Keratinocyte (primary cell): ENCODE measurements around the gene NAPB. TPM values are rescaled to one million over a fixed set of nuclear protein-coding genes. Genes with fewer than 3 reads are reported as not detected.

ENCODE experiments used
- DNase-seq: peaks from one replicate; pipeline ENCODE4 v3.0.0-alpha.2; 2011; ENCODE audit warnings: low read depth, missing footprints, low spot score
- FAIRE-seq: peaks from 2 replicates; lab custom pipeline; 2011; peaks lifted over from hg19 to GRCh38; lab: Jason Lieb, UNC
- H2AFZ ChIP-seq: 2 replicates; pipeline ENCODE4 v1.6.0; 2012; ENCODE audit warnings: low read length, control low read depth, inconsistent platforms; ENCODE audit not compliant: control insufficient read depth
- H3K27ac ChIP-seq: 2 replicates; pipeline ENCODE4 v1.5.1; 2011; ENCODE audit warnings: low read length; ENCODE audit not compliant: control insufficient read depth, insufficient read depth
- H3K27me3 ChIP-seq: 3 replicates; pipeline ENCODE4 v1.6.0; 2011; ENCODE audit warnings: low read length; ENCODE audit not compliant: control insufficient read depth, insufficient read depth; ENCODE audit errors: extremely low read depth
- H3K36me3 ChIP-seq, 2 experiments: 2 replicates in 1 of 2; 3 replicates in 1 of 2; pipeline ENCODE4 v1.5.1; 2011; ENCODE audit warnings: low read length in 2 of 2, mild to moderate bottlenecking in 1 of 2; ENCODE audit not compliant: control insufficient read depth in 2 of 2, insufficient read depth in 2 of 2; ENCODE audit errors: extremely low read depth in 1 of 2
- H3K4me1 ChIP-seq: 3 replicates; pipeline ENCODE4 v1.5.1; 2011; ENCODE audit warnings: low read length; ENCODE audit not compliant: control insufficient read depth, insufficient read depth; ENCODE audit errors: extremely low read depth
- H3K4me2 ChIP-seq: 3 replicates; pipeline ENCODE4 v1.6.0; 2011; ENCODE audit warnings: low read depth, low read length; ENCODE audit not compliant: control insufficient read depth, insufficient read depth; ENCODE audit errors: extremely low read depth
- H3K4me3 ChIP-seq, 3 experiments: fragments of 200-600 bp in 1 of 3; sonication (generic) in 1 of 3; 2 replicates in 2 of 3; 3 replicates in 1 of 3; pipeline ENCODE4 v1.5.1; 2011 to 2016; ENCODE audit warnings: low read length in 3 of 3, mild to moderate bottlenecking in 3 of 3, control low read depth in 2 of 3, inconsistent platforms in 1 of 3, low read depth in 1 of 3, mixed read lengths in 1 of 3, mixed run types in 1 of 3, moderate library complexity in 1 of 3; ENCODE audit not compliant: control insufficient read depth in 2 of 3, insufficient read depth in 2 of 3; ENCODE audit errors: extremely low read depth in 1 of 3
- H3K79me2 ChIP-seq: 2 replicates; pipeline ENCODE4 v1.6.0; 2012; ENCODE audit warnings: low read length; ENCODE audit not compliant: control insufficient read depth, insufficient read depth
- H3K9ac ChIP-seq: 3 replicates; pipeline ENCODE4 v1.6.0; 2011; ENCODE audit warnings: low read length; ENCODE audit not compliant: control insufficient read depth, insufficient read depth; ENCODE audit errors: extremely low read depth
- H3K9me1 ChIP-seq: 3 replicates; pipeline ENCODE4 v1.6.0; 2011; ENCODE audit warnings: low read length; ENCODE audit not compliant: control insufficient read depth, insufficient read depth; ENCODE audit errors: extremely low read depth
- H3K9me3 ChIP-seq: 2 replicates; pipeline ENCODE4 v1.5.1; 2012; ENCODE audit warnings: low read depth, low read length; ENCODE audit not compliant: control insufficient read depth
- H4K20me1 ChIP-seq: 3 replicates; pipeline ENCODE4 v1.6.0; 2011; ENCODE audit warnings: low read length; ENCODE audit not compliant: control insufficient read depth, insufficient read depth; ENCODE audit errors: extremely low read depth
- EZH2 ChIP-seq: IDR thresholded peaks from one replicate; pipeline ENCODE4 v1.6.1; 2012; ENCODE audit warnings: inconsistent platforms, mild to moderate bottlenecking, low read length, moderate library complexity
- dilution Hi-C: fragments of 300-500 bp; cut with MboI; formaldehyde crosslinking; loops from one replicate; pipeline ENCODE4 v1.7.0; 2020; ENCODE audit warnings: low sequenced_read_pairs; ENCODE audit not compliant: extremely low pct_ligation_motif_present
- polyA plus RNA-seq, 5 experiments: library from polyadenylated mRNA; depleted of rRNA in 3 of 5; stranded (reverse) in 3 of 5; stranded (forward) in 1 of 5; unstranded in 1 of 5; fragments of >200 nt; gene quantifications; 1 replicate in 1 of 5; 2 replicates in 3 of 5; 3 replicates in 1 of 5; pipeline versions ENCODE4 v1.2.1 to v1.2.3, GENCODE V29; 2011 to 2012; ENCODE audit warnings: missing spikeins in 2 of 5, low read depth in 1 of 5, low replicate concordance in 1 of 5
- TF ChIP-seq, protein P1 (sequence below), 3 experiments: IDR thresholded peaks in 1 of 3; conservative IDR thresholded peaks in 1 of 3; optimal IDR thresholded peaks in 1 of 3; 2 replicates in 2 of 3; 3 replicates in 1 of 3; pipeline versions ENCODE3 to v1.5.1; 2011; ENCODE audit warnings: low read length in 3 of 3, mild to moderate bottlenecking in 3 of 3, moderate library complexity in 2 of 3, control low read depth in 1 of 3, inconsistent platforms in 1 of 3; ENCODE audit not compliant: insufficient read depth in 2 of 3; ENCODE audit errors: extremely low read depth in 1 of 3

NAPB gene
- polyA plus RNA-seq, 1 donor (not counting 4 experiments of a cell fraction or from before 2014, with no cell fraction given): 11.6 TPM

DNA sequence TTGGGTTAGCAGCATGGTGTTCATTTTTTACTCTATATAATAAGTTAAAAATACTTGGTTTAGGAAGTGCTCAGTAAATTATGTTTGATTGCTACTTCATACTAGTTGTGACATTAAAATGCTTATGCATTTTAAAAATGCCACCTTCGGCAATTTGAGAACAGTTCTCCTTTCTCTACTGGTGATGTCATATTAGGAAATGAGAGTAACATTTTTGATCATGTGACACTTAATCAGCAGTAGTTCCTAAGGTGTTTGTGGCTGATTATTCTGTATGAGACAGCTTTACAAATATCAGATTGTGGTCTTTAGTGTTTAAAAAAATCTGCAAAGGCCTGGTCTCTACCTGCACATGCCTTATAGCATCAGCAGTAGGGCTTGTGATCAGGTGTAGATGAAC is 54.9 kb downstream of the NAPB start:
- Histone ChIP-seq H2AFZ (no peak overlapping the region), H4K20me1 (peaks cover 8% of the 10 kb centered on the region), H3K4me1 (peaks cover 28% of the 10 kb centered on the region), H3K27me3 (no peaks in the 10 kb centered on the region), H3K9ac (no peak overlapping the region), H3K4me3 (no peak overlapping the region), H3K9me1 (no peaks in the 10 kb centered on the region), H3K4me2 (peak overlapping the region; percentile 28), H3K79me2 (peaks cover 59% of the 10 kb centered on the region), H3K9me3 (no peaks in the 10 kb centered on the region), H3K36me3 (peaks cover 14 to 51% of the 10 kb centered on the region in 2 experiments), H3K27ac (peak overlapping the region; percentile 10)
- dilution Hi-C loops: no loop called here
- FAIRE-seq (no peak), DNase-seq (peak; percentile 26)
- TF ChIP-seq, protein P1, sequence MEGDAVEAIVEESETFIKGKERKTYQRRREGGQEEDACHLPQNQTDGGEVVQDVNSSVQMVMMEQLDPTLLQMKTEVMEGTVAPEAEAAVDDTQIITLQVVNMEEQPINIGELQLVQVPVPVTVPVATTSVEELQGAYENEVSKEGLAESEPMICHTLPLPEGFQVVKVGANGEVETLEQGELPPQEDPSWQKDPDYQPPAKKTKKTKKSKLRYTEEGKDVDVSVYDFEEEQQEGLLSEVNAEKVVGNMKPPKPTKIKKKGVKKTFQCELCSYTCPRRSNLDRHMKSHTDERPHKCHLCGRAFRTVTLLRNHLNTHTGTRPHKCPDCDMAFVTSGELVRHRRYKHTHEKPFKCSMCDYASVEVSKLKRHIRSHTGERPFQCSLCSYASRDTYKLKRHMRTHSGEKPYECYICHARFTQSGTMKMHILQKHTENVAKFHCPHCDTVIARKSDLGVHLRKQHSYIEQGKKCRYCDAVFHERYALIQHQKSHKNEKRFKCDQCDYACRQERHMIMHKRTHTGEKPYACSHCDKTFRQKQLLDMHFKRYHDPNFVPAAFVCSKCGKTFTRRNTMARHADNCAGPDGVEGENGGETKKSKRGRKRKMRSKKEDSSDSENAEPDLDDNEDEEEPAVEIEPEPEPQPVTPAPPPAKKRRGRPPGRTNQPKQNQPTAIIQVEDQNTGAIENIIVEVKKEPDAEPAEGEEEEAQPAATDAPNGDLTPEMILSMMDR (optimal IDR thresholded peaks at IDR 0.05 in 1 of 3, IDR thresholded peaks at IDR 0.05 in 1 of 3, conservative IDR thresholded peaks at IDR 0.05 in 1 of 3; ENCODE audit: extremely low read depth in 1 of 3, insufficient read depth in 2 of 3, low read length in 3 of 3): no peak
- no peak for TF ChIP-seq EZH2

DNA sequence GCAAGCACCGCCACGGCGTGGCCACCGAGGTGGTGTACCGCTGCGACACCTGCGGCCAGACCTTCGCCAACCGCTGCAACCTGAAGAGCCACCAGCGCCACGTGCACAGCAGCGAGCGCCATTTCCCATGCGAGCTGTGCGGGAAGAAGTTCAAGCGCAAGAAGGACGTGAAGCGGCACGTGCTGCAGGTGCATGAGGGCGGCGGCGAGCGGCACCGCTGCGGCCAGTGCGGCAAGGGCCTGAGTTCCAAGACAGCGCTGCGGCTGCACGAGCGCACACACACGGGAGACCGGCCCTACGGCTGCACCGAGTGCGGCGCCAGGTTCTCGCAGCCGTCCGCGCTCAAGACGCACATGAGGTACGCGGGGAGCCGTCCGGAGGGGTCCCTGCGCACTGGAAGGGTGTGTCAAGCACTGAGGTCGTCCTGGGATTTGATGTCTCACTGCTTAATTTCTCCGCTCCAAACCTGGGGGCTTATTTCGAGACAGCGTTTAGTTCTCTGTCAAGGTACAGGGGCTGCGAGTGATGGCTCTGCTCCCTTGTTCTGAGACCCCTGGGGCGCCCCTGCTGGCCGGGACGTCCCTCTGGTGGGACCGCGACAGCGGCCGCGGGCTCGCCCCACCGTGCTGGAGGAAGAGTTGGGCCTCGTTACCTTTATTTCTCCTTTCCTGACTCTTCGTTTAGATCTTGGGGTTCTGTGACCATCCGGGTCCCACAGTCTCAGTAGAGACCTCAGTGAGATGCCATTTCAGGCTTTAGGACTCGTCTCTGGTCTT is 55.7 kb downstream of the NAPB start:
- H3K4me2 ChIP-seq: no peak overlapping the region
- peaks cover 33% of the 10 kb centered on the region for H3K4me1 ChIP-seq
- no peak for DNase-seq
- H2AFZ ChIP-seq: no peak overlapping the region
- no peak for FAIRE-seq
- no peaks in the 10 kb centered on the region for H3K9me3 ChIP-seq
- TF ChIP-seq, protein P1 (optimal IDR thresholded peaks at IDR 0.05 in 1 of 3, IDR thresholded peaks at IDR 0.05 in 1 of 3, conservative IDR thresholded peaks at IDR 0.05 in 1 of 3; ENCODE audit: extremely low read depth in 1 of 3, insufficient read depth in 2 of 3, low read length in 3 of 3): no peak
- no peak for TF ChIP-seq EZH2
- H3K79me2 ChIP-seq: peaks cover 59% of the 10 kb centered on the region
- dilution Hi-C loops: no loop called here
- peaks cover 13 to 43% of the 10 kb centered on the region in 2 experiments for H3K36me3 ChIP-seq
- peak overlapping the region; percentile 10 for H3K27ac ChIP-seq
- peaks cover 8% of the 10 kb centered on the region for H4K20me1 ChIP-seq
- H3K27me3 ChIP-seq: no peaks in the 10 kb centered on the region
- H3K4me3 ChIP-seq: no peak overlapping the region
- H3K9me1 ChIP-seq: no peaks in the 10 kb centered on the region
- no peak overlapping the region for H3K9ac ChIP-seq
